PFSK-1 (cell line): ENCODE results near the gene SLC1A2.

ENCODE experiments used
- FOXP2 ChIP-seq: optimal IDR thresholded peaks from 2 replicates; pipeline ENCODE3; 2011; ENCODE audit warnings: borderline replicate concordance, control low read depth, inconsistent platforms; ENCODE audit not compliant: insufficient read depth; ENCODE audit errors: extremely low read length, extremely low read depth
- POLR2AphosphoS5 ChIP-seq: IDR thresholded peaks from 2 replicates; pipeline ENCODE4 v1.6.1; 2012; ENCODE audit warnings: low read depth, mild to moderate bottlenecking, control low read depth, low read length, moderate library complexity
- REST ChIP-seq, 2 experiments: IDR thresholded peaks; 2 replicates each; pipeline versions ENCODE4 v1.6.1 to v1.8.0; 2011 to 2012; ENCODE audit warnings: low read depth in 2 of 2, low read length in 2 of 2, control low read depth in 1 of 2, inconsistent platforms in 1 of 2, mild to moderate bottlenecking in 1 of 2, moderate library complexity in 1 of 2; ENCODE audit not compliant: insufficient read depth in 1 of 2
- SIN3A ChIP-seq: IDR thresholded peaks from 2 replicates; pipeline ENCODE4 v1.6.1; 2012; ENCODE audit warnings: mild to moderate bottlenecking, low read length, moderate library complexity, borderline replicate concordance; ENCODE audit not compliant: insufficient read depth
- TAF1 ChIP-seq: IDR thresholded peaks from 2 replicates; pipeline ENCODE4 v1.6.1; 2012; ENCODE audit warnings: low read length, control low read depth, borderline replicate concordance; ENCODE audit not compliant: insufficient read depth

SLC1A2 gene

GRCh38 chr11:35210876-35211546, 208.3 kb downstream of the SLC1A2 start:
- no peak for TF ChIP-seq POLR2AphosphoS5
- TF ChIP-seq REST (IDR thresholded peaks at IDR 0.05; ENCODE audit: insufficient read depth in 1 of 2, low read depth in 2 of 2, low read length in 2 of 2): no peak
- TF ChIP-seq TAF1: no peak
- TF ChIP-seq FOXP2: no peak
- TF ChIP-seq SIN3A: no peak

- no peak for TF ChIP-seq POLR2AphosphoS5
- TF ChIP-seq FOXP2: no peak
- no peak for TF ChIP-seq TAF1
- TF ChIP-seq SIN3A: no peak
- TF ChIP-seq REST (IDR thresholded peaks at IDR 0.05; ENCODE audit: insufficient read depth in 1 of 2, low read depth in 2 of 2, low read length in 2 of 2): no peak
Observed at GRCh38 chr11:35208795-35209194, 210.6 kb downstream of the SLC1A2 start.

GRCh38 chr11:35207471-35208403, 211.6 kb downstream of the SLC1A2 start:
- TF ChIP-seq SIN3A (no peak), TAF1 (no peak), REST (IDR thresholded peaks at IDR 0.05; ENCODE audit: insufficient read depth in 1 of 2, low read depth in 2 of 2, low read length in 2 of 2) (no peak), FOXP2 (no peak), POLR2AphosphoS5 (no peak)

GRCh38 chr11:35206616-35207015, 212.7 kb downstream of the SLC1A2 start:
- TF ChIP-seq REST (IDR thresholded peaks at IDR 0.05; ENCODE audit: insufficient read depth in 1 of 2, low read depth in 2 of 2, low read length in 2 of 2) (no peak), SIN3A (no peak)
